Stimulated activated CD4-positive, alpha-beta T cell treated with anti-CD3 and anti-CD28 coated beads, Interleukin-15, amount 100 ng/mL, for 48 hours (primary cell): ENCODE measurements around the gene WSB1.
A peak's percentile ranks its signal among the peaks of the same experiment; 100 is the strongest.
"Not testable (repeated sequence)": the region's sequence is repeated elsewhere in the genome, so short reads cannot be mapped to it uniquely, and the experiment has no call there.

ENCODE experiments used
- DNase-seq, 2 donors: peaks; one replicate each; pipeline ENCODE4 v3.0.0-alpha.2; 2020; ENCODE audit warnings: low read depth in 2 of 2

WSB1 gene

DNA sequence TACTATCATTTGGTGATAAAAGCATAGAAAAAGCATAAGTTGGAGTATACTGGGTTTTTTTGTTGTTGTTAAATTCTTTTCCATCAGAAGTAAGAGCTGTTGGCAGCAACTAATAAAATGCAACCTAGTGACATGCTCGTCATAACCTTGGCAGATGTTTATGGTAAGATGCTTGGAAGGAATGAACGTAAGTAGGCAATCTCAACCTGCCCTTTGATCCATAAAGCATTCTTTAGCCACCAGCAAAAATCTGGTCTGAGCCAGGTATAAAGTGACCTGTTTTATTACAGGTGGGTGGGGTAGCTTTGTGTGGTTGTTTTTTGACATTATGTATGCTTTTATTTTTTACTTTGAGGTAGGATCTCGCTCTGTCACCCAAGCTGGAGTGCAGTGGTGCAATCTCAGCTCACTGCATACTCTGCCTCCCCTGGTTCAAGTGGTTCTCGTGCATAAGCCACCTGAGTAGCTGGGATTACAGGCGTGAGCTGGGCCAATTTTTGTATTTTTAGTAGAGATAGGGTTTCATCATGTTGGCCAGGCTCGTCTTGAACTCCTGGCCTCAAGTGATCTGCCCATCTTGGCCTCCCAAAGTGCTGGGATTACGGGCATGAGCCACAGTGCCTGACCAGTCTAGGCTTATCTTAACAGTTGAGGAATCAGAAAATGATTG lies 22.0 kb downstream of the WSB1 start:
- no peak for DNase-seq

DNA sequence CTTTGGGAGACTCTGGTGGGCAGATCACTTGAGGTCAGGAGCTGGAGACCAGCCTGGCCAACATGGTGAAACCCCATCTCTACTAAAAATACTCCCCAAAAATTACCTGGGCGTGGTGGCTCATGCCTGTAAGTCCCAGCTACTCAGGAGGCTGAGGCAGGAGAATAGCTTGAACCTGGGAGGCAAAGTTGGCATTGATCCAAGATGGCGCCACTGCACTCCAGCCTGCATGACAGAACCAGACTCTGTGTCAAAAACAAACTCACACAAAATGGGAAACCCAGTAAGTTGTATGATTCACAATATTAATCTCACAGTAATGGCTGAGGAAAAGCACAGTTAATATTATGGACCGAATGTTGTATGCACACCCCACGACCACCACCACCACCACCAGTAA lies 24.3 kb downstream of the WSB1 start:
- no peak for DNase-seq

DNA sequence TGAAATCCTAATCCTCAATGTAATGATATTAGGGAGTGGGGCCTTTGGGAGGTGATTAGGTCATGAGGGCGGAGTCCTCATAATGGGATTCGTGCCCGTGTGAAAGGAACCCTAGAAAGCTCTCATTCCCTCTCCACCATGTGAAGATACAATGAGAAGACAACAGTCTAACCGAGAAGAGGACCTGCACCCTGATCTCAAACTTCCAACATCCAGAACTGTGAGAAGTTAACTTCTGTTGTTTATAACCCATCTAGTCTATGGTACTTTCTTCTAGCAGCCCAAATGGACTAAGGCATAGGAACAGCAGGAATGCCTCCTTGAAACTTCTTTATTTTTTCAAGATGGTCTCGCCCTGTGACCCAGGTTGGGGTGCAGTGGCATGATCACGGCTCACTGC lies 24.7 kb downstream of the WSB1 start:
- no peak for DNase-seq

DNA sequence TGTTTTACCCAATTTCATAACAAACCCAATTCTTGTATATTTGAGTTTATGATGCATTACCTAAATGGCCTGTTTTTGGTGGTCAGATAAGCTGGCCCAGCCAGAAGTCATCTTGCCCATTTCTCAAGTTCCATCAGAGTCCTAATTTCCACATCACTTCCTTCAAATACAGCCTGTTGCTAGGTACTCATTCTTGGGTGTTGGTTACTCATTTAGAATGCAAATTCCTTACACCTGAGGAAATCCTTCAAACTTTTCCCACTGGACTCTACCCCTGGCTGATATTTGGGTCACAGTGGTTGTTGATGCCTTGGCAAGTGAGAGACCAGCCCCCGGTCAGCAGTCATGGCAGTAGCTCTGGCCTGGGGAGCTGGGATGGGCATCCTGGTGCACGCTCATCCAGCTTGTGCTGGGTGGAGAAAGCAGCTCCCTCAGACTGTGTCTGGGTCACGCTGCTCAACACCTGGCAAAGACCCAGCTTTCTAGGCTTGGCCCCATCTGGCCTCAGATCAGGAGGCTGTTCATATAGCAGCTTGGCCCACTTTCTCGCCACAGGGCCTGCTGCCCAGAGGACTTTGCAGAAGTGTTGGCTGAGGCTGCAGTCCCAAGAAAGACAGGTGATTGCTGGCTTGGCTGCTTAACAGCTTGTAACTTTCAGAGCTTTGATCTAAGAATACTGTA lies 25.8 kb downstream of the WSB1 start:
- no peak for DNase-seq

DNA sequence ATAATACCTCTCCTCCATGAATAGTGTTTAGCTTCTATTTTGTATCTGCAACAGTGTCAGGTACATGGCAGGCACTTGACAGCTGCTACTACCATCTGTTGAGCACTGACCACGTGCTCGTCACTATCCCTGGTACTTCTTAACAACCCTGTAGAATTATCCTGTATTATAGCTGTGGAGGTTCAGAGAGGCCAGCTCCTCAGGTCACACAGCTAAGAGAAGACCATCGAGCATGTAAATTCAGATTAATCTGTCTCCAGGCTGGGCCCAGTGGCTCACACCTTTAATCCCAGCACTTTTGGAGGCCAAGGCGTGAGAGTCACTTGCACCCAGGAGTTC lies 26.3 kb downstream of the WSB1 start:
- no peak for DNase-seq

DNA sequence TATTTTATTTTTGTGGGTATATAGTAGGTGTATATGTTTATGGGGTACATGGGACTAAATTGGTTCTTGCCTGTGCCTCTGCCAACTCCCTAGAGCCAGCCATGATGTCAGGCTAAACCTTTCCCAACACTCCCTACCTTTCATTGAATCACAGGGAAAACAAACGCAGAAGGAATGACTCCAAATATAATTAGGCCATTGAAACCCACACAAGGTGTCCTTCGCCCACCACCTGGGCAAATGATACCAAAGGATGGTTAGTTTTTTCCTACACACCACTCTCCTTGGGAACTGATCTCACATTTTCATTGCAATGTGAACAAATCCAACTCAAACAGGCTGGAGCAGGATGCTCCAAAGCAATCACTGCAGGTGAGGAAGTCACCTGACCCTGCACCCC lies 27.5 kb downstream of the WSB1 start:
- no peak for DNase-seq

DNA sequence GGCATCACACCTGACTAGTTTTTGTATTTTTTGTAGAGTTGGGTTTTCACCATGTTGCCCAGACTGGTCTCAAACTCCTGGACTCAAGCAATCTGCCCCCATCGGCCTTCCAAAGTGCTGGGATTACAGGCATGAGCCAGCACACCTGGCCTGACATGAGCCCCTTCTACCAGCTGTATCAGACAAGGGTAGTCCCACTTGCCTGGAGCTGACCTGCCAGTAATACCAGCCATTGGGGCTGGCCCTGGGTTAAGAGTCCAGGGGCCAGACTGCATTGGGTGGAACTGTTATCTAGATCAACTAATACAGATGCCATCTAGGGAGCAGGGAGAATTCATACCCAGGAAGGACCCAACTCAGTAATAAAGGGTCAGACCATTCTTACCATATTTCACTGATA lies 28.1 kb downstream of the WSB1 start:
- DNase-seq, result no peak

DNA sequence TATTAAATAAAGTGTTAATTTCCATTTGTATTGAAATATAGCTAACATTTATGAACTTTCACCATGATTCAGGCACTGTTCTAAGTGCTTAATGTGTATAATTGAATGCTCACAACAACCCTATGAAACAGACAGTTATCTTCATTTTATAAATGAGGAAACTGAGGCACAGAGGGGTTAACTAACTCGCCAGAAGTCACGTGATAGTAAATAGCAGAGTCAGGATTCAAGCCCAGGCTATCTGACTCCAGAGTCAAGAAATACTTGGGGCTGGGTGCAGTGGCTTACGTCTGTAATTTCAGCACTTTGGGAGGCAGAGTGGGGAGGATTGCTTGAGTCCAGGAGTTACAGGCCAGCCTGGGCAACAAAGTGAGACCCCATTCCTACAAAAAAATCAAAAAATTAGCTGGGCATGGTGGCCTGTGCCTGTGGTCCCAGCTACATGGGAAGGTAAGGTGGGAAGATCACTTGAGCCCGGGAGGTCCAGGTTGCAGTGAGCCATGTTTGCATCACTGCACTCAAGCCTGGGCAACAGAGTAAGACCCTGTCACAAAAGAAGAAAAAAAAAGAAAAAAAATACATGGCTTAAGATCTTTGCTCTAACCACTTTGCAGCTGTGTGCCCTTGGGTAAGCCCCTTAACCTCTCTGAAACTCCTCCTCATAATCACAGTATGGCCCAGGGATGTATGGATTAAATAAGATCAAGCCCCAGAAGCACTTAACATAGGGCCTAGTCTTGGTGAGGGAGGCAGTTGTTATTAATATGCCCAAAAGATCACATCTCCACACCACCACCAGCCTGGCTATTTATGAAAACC lies 29.0 kb downstream of the WSB1 start:
- no peak for DNase-seq

DNA sequence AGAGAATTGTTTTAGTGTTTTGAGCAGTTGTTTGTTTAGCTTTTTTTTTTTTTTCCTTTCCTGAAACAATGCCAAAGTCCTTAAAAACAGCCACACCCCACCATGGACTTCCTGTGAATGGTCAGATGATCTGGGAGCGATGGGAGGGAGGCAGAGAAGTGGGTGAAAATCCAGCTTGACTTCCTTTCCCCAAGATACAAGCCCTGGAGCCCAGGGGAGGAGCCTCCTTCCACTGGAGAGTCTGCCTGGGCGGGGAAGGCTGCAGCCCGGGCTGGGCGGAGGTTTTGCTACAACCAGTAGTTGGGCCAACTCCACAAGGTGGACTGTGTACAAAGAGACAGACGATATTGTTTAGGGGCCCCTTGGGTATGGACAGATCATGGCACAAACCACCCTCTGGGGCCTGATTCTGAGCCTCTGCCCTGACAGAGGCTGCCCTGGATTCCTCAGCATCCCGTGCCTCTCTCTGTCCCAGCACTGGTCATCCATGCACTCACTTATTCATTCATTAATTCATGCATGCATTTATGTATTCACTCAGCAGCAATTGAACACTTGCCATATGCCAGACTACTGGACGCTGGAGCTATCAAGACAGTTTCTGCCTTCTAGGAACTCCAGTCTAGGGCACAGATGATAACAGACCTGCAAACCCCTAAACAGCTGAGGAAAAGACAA lies 29.8 kb downstream of the WSB1 start:
- no peak for DNase-seq

DNA sequence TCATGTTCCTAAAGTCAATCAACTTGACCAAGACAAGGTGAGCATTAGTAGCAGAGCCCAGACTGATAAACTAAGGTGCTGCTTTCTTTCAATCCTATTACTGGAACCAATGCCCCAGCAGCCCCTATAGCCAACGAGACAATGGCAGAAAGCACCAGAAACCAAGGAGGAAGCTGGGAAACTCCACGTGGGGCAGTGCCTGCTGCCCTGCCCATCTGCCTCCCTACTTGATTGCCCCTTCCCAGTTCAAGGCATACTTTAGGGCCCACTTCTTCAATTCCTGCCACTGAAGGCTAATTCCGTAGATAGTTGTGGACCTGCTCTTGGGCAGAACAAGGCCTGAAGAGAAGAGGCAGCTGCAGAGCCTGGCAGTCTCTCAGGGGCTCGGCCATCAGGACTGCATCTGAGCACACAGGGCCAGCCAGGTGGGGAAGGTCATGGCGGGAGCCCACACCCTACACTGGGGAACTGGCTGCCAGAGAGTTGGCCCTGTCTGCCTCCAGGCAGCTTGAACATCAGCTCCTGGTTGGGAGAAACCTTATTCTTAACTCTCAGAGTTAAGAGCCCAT lies 30.9 kb downstream of the WSB1 start:
- DNase-seq, result no peak

DNA sequence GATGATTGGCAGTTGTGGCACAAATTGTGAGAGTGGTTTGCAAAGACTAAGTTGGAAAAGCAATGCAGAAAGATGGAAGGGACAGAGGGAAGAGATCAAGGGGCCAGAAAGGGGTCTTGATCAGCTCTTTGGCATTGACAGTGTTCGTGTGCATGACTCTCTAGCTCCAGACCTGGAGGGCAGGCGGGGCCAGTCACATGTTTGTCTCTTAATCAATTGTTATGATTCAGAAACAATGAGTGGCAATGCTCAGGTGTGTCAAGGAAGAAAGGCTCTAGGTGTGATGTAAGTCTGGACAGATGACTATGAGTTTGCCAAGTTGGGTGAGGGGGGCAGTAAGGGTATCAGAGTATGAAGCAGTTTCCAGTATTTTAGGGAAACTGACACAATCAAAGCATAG lies 32.1 kb downstream of the WSB1 start:
- DNase-seq, result no peak

DNA sequence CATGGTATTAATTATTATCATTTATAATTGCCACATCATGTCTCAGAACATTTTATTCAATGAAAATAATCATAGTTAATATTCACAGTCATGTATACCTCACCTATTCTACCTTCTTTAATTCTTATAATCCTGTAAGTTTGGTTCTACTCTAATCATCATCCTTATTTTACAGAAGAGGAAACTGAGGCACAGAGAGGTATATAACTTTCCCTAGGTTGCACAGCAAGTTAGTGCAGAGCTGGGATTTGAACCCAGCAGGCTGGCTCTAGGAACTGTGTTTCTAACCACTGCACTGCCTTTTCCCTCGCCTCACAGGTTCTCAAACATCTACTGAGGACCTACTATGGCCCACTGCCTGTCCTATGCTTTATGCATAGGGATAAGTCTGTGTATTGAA lies 32.7 kb downstream of the WSB1 start:
- no peak for DNase-seq

DNA sequence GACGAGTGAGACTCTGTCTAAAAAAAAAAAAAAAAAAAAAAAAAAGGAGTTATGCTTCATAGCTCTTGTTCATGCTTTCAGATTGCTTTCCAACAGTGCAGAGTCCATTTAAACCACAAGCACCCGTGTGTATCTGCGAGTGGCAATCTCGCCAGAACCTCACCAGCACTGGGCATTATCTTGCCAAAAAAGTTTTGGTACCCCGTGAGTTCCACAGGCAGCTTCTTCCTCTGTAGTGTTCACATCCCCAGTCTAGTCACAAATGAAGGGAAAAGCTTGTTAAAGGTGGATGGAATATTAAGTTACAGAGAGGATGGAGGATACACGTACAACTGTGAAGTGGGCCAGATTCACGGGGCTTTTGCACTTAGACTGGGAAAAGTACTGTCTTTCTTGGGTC lies 33.5 kb downstream of the WSB1 start:
- DNase-seq, result no peak

DNA sequence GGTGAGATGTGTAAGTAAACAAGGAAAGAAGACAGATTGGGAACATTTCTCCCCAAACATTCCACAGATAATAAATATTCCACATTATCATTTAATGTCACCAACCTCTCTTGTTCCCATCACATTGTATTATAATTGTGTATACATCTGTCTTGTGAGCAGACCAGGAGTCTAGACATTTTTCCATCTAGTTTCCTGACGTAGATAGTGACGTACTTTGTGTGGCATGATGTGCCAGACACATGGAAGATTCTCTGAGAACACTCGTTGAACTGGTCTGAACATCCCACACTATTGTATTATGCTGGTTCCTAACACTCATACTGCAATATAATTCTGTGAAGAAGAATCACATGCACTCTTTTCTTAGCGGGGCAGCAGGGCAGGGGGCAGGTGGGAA lies 34.0 kb downstream of the WSB1 start:
- no peak for DNase-seq

DNA sequence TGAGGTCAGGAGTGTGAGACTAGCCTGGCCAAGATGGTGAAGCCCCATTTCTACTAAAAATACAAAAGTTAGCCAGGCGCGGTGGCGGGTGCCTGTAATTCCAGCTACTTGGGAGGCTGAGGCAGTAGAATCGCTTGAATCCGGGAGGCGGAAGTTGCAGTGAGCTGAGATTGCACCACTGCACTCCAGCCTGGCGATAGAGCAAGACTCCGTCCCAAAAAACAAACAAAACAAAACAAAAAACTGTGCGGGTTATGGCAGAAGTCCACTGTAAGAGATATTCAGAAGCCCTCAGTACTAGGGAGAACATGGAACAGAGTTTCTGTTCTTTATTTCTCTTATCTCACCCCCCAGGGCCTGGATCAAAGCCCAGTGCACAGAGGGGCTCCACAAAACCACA lies 34.8 kb downstream of the WSB1 start:
- DNase-seq, result not testable (repeated sequence)

DNA sequence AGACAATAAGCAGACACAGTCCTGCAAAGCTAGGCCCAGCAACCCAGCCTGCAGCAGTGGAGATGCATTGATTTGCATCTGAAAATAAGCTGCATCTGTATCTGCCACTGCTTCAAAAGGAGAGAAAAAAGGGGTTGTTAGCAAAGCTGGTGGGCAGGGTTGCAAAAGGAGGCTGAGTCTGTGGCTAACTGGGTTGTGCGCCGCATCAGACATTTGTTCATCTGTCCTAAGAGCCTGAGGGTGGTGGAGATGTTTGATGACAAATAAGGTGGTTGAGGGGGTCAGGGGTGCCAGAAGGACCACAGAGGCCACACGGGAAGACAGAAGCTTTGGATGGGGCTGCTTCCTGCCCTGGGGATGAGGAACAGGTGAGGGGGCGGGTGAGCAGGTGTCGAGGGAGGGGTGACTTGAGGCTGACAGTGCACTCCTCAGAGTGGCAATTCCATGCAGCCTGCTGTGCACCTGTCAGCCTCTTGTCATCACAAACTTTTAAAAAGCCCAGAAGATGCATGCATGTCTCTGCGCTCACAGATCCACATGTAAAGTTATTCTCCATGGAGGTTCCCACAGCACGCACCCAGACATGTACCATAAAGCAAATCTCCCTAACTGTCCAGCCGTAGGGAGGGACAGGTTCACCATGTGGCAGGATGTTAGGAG lies 35.4 kb downstream of the WSB1 start:
- no peak for DNase-seq

DNA sequence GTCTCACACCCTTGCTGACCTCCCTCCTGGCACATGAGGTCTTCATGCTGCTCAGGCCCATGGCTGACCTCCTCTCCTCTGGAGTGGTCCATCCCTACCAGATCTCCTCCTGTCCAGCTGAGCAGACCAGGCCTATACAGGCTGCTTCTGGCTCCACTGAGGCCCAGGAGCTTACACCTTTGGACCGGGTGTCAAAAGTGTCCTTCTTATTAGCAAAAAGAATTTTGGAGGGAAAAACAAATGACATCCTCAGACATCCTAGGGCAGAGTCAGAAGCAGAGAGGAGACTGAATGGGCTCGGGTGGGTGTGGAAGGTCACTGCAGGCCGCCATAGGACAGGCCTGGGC lies 38.1 kb downstream of the WSB1 start:
- DNase-seq, result no peak

DNA sequence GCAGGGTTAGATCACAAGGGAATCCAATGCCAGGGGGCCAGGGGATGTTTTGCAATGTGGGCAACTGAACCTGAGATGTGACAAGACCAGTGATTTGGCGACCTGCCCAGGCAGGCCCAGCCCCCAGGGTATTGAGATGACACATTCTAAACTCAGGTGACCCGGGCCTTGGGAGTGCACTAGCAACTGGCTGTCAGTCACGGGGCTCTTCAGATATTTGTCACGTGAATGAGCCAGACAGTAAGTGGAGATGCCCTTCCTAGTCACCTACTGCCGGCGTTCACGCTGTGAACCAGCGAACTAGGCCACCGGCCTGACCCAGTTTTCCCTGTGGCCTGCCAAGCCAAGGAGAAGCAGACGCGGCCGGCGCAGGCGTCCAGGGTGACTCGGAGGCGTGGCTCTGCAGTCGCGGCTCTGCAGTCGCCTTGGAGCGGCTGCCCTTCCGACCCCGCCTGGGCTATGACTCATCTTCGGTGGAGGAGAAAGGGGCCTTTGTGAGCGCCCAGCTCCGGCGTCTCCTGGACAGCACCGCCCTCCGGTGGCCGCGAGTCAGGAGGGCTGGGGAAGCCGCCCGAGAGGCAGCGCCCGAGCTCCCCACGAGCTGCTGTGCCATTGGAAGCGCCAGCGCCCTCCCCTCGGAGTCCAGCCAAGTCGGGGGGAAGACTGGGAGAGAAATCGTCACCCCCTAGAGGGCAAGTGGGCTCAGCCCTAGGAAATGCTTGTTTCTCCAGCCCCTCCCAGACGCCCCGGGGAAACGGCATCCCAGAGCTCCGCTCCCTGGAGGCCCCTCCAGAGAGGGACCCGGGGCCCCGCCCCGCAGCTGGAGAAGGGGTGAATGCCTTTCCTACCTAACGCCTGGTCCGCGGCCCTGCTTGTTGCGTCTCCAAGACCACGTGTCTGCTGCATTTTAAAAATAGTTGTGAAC lies 38.8 kb downstream of the WSB1 start:
- DNase-seq, result peak; percentile 86 to 90

DNA sequence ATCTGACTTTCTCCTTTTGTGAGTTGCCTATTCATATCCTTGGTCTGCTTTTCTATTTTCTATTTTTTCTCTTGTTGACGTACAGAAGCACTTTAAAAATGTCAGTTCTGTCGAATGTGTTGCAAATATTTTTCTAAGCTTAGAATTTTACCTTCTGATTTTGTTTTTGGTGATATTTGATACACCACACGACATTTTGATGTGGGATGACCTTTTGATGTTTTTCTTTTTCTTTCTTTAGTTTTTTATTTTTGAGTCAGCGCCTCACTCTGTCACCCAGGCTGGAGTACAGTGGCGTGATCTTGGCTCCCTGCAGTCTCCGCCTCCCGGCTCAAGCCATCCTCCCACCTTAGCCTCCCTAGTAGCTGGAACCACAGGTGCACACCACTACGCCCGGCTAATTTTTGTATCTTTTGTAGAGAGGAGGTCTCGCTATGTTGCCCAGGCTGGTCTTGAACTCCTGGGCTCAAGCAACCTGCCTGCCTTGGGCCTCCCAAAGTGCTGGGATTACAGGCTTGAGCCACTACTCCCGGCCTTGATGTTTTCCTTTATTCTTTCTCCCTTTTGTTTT lies 39.6 kb downstream of the WSB1 start:
- DNase-seq, result no peak

DNA sequence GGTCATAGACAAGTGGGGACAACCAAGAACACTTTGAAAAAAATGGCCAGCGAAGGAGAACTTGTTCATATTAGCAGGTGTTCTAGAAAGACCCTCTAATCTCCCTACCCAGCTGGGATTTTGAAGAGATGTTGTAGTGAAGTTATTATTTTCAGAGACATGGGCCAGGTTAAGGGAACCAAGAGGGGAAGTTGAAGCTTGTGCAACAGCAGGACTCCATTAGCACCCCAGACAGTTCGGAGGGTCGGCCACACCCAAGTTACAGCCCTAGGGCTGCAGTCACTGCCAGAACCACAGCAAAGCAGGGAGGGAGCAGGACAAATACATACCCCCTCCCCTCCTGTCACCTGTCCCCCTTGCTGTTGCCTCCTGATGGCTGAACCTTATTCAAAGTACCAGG lies 42.3 kb downstream of the WSB1 start:
- DNase-seq, result no peak
